ENCODE measurements around the gene FDX1. TPM values are rescaled to one million over a fixed set of nuclear protein-coding genes. Genes with fewer than 3 reads are reported as not detected.
A peak's percentile ranks its signal among the peaks of the same experiment; 100 is the strongest.

The FDX1 gene
- total RNA-seq, 1 donor from 2014 or later, result 9.1 TPM

DNA sequence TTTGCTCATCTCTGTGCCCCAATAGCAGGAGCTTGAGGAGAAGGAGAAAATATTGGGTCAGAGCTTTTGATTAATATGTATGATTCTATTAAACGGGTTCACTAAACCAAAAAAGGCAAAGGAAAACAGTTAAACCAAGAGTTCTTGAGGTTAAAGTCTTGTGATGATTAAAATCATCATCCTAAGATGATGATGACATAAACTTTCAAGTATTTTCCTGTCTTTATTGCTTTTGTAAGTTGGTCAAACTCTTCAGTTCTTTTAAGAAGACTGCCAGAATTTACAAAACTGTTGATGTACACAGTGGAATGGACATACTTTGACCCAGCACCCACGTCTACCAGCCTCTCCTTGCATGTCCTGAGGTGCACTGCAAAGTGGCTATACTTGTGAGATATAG is 41.0 kb downstream of the FDX1 start:
- H3K9me3 ChIP-seq, result no peaks in the 10 kb centered on the region
- no peak for TF ChIP-seq POLR2AphosphoS5 (IDR thresholded peaks at IDR 0.05; ENCODE audit: insufficient read depth in 1 of 2, low read depth in 1 of 2)
- TF ChIP-seq, protein P1, sequence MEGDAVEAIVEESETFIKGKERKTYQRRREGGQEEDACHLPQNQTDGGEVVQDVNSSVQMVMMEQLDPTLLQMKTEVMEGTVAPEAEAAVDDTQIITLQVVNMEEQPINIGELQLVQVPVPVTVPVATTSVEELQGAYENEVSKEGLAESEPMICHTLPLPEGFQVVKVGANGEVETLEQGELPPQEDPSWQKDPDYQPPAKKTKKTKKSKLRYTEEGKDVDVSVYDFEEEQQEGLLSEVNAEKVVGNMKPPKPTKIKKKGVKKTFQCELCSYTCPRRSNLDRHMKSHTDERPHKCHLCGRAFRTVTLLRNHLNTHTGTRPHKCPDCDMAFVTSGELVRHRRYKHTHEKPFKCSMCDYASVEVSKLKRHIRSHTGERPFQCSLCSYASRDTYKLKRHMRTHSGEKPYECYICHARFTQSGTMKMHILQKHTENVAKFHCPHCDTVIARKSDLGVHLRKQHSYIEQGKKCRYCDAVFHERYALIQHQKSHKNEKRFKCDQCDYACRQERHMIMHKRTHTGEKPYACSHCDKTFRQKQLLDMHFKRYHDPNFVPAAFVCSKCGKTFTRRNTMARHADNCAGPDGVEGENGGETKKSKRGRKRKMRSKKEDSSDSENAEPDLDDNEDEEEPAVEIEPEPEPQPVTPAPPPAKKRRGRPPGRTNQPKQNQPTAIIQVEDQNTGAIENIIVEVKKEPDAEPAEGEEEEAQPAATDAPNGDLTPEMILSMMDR (IDR thresholded peaks at IDR 0.05), result no peak
- no peaks in the 10 kb centered on the region for H3K27me3 ChIP-seq
- H3K4me3 ChIP-seq, result no peak overlapping the region
- intact Hi-C loops (cut with DNase I), result no loop called here
- H3K27ac ChIP-seq, result no peak overlapping the region
- no peak for DNase-seq (ENCODE audit: extremely low spot score in 2 of 2)
- no peaks in the 10 kb centered on the region for H3K4me1 ChIP-seq
- no peaks in the 10 kb centered on the region for H3K36me3 ChIP-seq

DNA sequence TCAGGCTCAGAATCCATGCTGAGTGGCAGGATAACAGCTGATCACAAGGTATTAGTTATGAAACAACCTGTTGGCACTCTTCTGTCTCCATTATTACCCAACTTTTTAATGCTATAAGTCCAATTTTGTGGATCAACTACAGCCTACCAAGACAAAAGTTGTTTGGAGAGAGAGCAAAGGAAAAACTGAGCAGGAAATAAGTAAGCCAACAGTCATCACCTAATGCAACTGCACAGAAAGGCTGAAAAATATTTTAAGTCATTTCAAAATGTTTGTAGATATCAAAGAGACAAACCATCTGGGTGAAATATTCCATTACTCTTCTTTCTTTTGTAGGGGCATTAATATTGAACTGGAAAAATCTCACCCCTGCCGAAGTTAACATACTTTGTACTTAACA is 41.6 kb downstream of the FDX1 start:
- no peak for TF ChIP-seq POLR2A (IDR thresholded peaks at IDR 0.05)
- TF ChIP-seq POLR2AphosphoS5 (IDR thresholded peaks at IDR 0.05; ENCODE audit: insufficient read depth in 1 of 2, low read depth in 1 of 2), result no peak
- TF ChIP-seq, protein P1 (IDR thresholded peaks at IDR 0.05), result no peak
- Histone ChIP-seq H3K27ac (no peak overlapping the region), H3K27me3 (no peaks in the 10 kb centered on the region), H3K9me3 (no peaks in the 10 kb centered on the region), H3K36me3 (no peaks in the 10 kb centered on the region), H3K4me3 (no peak overlapping the region), H3K4me1 (no peaks in the 10 kb centered on the region)
- no peak for DNase-seq (ENCODE audit: extremely low spot score in 2 of 2)
- intact Hi-C loops (cut with DNase I), result no loop called here

DNA sequence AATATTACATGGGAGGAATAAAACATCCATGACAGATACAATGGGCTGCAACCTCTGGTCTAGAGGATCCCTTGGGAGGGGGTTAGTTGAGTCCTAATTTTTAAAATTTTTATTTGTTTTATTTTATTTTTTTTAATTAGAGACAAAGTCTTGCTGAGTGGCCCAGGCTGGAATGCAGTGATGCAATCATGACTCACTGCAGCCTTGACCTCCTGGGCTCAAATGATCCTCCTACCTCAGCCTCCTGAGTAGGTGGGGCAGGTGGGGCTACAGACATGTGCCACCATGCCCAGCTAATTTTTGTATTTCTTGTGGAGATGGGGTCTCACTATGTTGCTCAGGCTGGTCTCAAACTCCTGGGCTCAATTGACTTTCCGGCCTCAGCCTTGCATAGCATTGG is 43.1 kb downstream of the FDX1 start:
- H3K27me3 ChIP-seq, result no peaks in the 10 kb centered on the region
- H3K4me1 ChIP-seq, result no peaks in the 10 kb centered on the region
- H3K36me3 ChIP-seq, result no peaks in the 10 kb centered on the region
- H3K9me3 ChIP-seq, result no peaks in the 10 kb centered on the region
- H3K27ac ChIP-seq, result no peak overlapping the region
- TF ChIP-seq POLR2A (IDR thresholded peaks at IDR 0.05) (no peak), POLR2AphosphoS5 (IDR thresholded peaks at IDR 0.05; ENCODE audit: insufficient read depth in 1 of 2, low read depth in 1 of 2) (no peak)
- TF ChIP-seq, protein P1 (IDR thresholded peaks at IDR 0.05), result no peak
- no peak overlapping the region for H3K4me3 ChIP-seq
- intact Hi-C loops (cut with DNase I), result no loop called here
- DNase-seq (ENCODE audit: extremely low spot score in 2 of 2), result no peak

DNA sequence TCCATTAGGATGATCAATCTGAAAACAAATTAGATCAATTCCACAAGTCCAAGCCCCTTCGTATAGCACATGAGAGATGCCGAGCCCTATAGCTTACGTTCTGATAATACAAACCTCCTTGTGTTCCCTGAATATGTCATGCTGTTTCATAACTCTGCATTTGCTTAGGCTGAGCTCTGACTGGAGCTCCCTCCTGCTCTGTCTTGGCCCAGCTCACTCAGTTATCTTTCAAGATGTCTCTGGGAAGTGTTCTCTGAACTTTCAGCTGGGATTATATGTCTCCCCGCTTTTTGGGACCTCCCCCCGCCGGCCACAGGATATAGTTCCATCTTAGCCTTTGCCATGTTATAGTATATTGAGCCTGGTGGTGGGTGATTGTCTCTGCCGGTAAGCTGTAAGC is 44.0 kb downstream of the FDX1 start:
- H3K27ac ChIP-seq, result no peak overlapping the region
- intact Hi-C loops (cut with DNase I), result no loop called here
- TF ChIP-seq POLR2A (IDR thresholded peaks at IDR 0.05), result no peak
- TF ChIP-seq, protein P1 (IDR thresholded peaks at IDR 0.05), result no peak
- no peak for TF ChIP-seq POLR2AphosphoS5 (IDR thresholded peaks at IDR 0.05; ENCODE audit: insufficient read depth in 1 of 2, low read depth in 1 of 2)
- no peaks in the 10 kb centered on the region for H3K27me3 ChIP-seq
- H3K4me1 ChIP-seq, result no peaks in the 10 kb centered on the region
- peak in 1 of 2 donors; percentile 70 for DNase-seq (ENCODE audit: extremely low spot score in 2 of 2)
- H3K9me3 ChIP-seq, result no peaks in the 10 kb centered on the region
- no peak overlapping the region for H3K4me3 ChIP-seq
- no peaks in the 10 kb centered on the region for H3K36me3 ChIP-seq

DNA sequence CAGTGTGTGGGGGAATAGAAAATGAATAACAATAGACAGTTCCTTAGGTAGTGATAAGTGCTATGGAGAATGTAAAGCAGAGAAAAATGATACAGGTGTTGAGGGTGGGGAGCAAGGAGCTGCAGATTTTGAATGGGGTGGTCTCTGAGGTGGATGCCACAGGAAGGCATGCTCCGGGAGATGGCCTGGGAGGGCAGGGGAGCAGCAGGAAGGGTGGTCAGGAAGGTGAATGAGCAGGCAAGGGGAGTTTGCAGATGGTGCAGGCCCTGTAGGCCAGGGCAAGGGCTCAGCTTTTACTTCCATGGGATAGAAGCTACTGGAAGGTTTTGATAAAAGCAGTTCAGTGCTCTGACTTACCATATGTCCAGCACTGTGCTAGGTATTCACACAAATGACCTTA is 44.8 kb downstream of the FDX1 start:
- Histone ChIP-seq H3K4me3 (no peak overlapping the region), H3K27ac (no peak overlapping the region), H3K36me3 (no peaks in the 10 kb centered on the region), H3K27me3 (no peaks in the 10 kb centered on the region), H3K9me3 (no peaks in the 10 kb centered on the region), H3K4me1 (peaks cover 7% of the 10 kb centered on the region)
- peak in 1 of 2 donors; percentile 62 for DNase-seq (ENCODE audit: extremely low spot score in 2 of 2)
- TF ChIP-seq POLR2AphosphoS5 (IDR thresholded peaks at IDR 0.05; ENCODE audit: insufficient read depth in 1 of 2, low read depth in 1 of 2) (no peak), POLR2A (IDR thresholded peaks at IDR 0.05) (no peak)
- TF ChIP-seq, protein P1 (IDR thresholded peaks at IDR 0.05), result no peak
- intact Hi-C loops (cut with DNase I), result no loop called here
